Activated CD4-positive, alpha-beta T cell treated with anti-CD3 and anti-CD28 coated beads, Interleukin-2, amount 10 ng/mL, durations not matched to agents 7 days and 5 days (primary cell): ENCODE measurements around the gene VTI1A. TPM values are rescaled to one million over a fixed set of nuclear protein-coding genes. Genes with fewer than 3 reads are reported as not detected.

Source experiments
- CTCF ChIA-PET: fragments of 350-600 bp; sonication (Branson Sonifier 250); formaldehyde crosslinking; loops from one replicate; lab custom pipeline; 2021; ENCODE audit warnings: antibody characterized with exemption; lab: Charles Lee
- POLR2A ChIA-PET: fragments of 350-600 bp; sonication (Branson Sonifier 250); formaldehyde crosslinking; loops from one replicate; lab custom pipeline; 2021; ENCODE audit warnings: antibody characterized with exemption; lab: Charles Lee
- DNase-seq: peaks from one replicate; pipeline ENCODE4 v3.0.0-alpha.2; 2020
- H3K27ac Mint-ChIP-seq: one replicate; pipeline ENCODE4 v1.8.0; 2021; ENCODE audit warnings: mild to moderate bottlenecking, moderate library complexity, mixed read lengths
- H3K27me3 Mint-ChIP-seq: one replicate; pipeline ENCODE4 v1.8.0; 2021; ENCODE audit warnings: mixed read lengths
- H3K36me3 Mint-ChIP-seq: one replicate; pipeline ENCODE4 v1.8.0; 2021; ENCODE audit warnings: low read depth, mixed read lengths
- H3K4me1 Mint-ChIP-seq: one replicate; pipeline ENCODE4 v1.8.0; 2021; ENCODE audit warnings: mixed read lengths
- H3K4me3 Mint-ChIP-seq: one replicate; pipeline ENCODE4 v1.8.0; 2021; ENCODE audit warnings: mild to moderate bottlenecking, moderate library complexity, mixed read lengths
- H3K9me3 Mint-ChIP-seq: one replicate; pipeline ENCODE4 v1.8.0; 2021; ENCODE audit warnings: mixed read lengths
- total RNA-seq, 2 experiments: library from RNA; stranded (reverse); gene quantifications; one replicate each; pipeline ENCODE4 v1.2.3, GENCODE V29; 2021

VTI1A gene
- total RNA-seq, 2 experiments from 2014 or later, result 39.6 to 41.5 TPM

GRCh38 chr10:112517451-112517862 lies 70.4 kb downstream of the VTI1A start:
- Mint-ChIP-seq H3K36me3 (peaks cover 2% of the 10 kb centered on the region), H3K27me3 (no peaks in the 10 kb centered on the region), H3K4me3 (no peak overlapping the region), H3K27ac (no peak overlapping the region), H3K4me1 (peaks cover 8% of the 10 kb centered on the region), H3K9me3 (no peaks in the 10 kb centered on the region)
- POLR2A ChIA-PET, result no interaction called here
- no peak for DNase-seq
- CTCF ChIA-PET, result interaction anchor here (1.1 kb wide), 1 partner anchor 10 kb away, joined by 4 read pairs; no protein-coding TSS in a partner anchor

GRCh38 chr10:112519133-112519761 lies 72.2 kb downstream of the VTI1A start:
- ChIA-PET POLR2A (interaction anchor here (0.5 kb wide), 1 partner anchor 160 kb away, joined by 3 read pairs; no protein-coding TSS in a partner anchor), CTCF (interaction anchor here (1.4 kb wide), 1 partner anchor 9 kb away, joined by 4 read pairs; no protein-coding TSS in a partner anchor)
- DNase-seq, result no peak
- peaks cover 8% of the 10 kb centered on the region for H3K4me1 Mint-ChIP-seq
- no peaks in the 10 kb centered on the region for H3K27me3 Mint-ChIP-seq
- H3K36me3 Mint-ChIP-seq, result peaks cover 2% of the 10 kb centered on the region
- H3K27ac Mint-ChIP-seq, result no peak overlapping the region
- H3K4me3 Mint-ChIP-seq, result no peak overlapping the region
- H3K9me3 Mint-ChIP-seq, result no peaks in the 10 kb centered on the region

- H3K4me3 Mint-ChIP-seq, result no peak overlapping the region
- peaks cover 18% of the 10 kb centered on the region for H3K4me1 Mint-ChIP-seq
- ChIA-PET POLR2A (no interaction called here), CTCF (interaction anchor here (1.1 to 1.4 kb wide), 2 partner anchors 10 to 21 kb away, joined by 3 to 4 read pairs; no protein-coding TSS in a partner anchor)
- H3K9me3 Mint-ChIP-seq, result no peaks in the 10 kb centered on the region
- H3K27me3 Mint-ChIP-seq, result no peaks in the 10 kb centered on the region
- no peak overlapping the region for H3K27ac Mint-ChIP-seq
- no peak for DNase-seq
- peaks cover 2% of the 10 kb centered on the region for H3K36me3 Mint-ChIP-seq
These were observed 73.9 kb downstream of the VTI1A start for GRCh38 chr10:112520914-112521313.

GRCh38 chr10:112524641-112525040 lies 77.6 kb downstream of the VTI1A start:
- ChIA-PET POLR2A (no interaction called here), CTCF (no interaction called here)
- Mint-ChIP-seq H3K4me1 (peaks cover 13% of the 10 kb centered on the region), H3K4me3 (no peak overlapping the region), H3K9me3 (no peaks in the 10 kb centered on the region), H3K27me3 (no peaks in the 10 kb centered on the region), H3K27ac (no peak overlapping the region), H3K36me3 (no peaks in the 10 kb centered on the region)
- DNase-seq, result no peak

GRCh38 chr10:112525200-112525599 lies 78.2 kb downstream of the VTI1A start:
- no peak overlapping the region for H3K4me3 Mint-ChIP-seq
- no peaks in the 10 kb centered on the region for H3K9me3 Mint-ChIP-seq
- H3K27ac Mint-ChIP-seq, result no peak overlapping the region
- H3K4me1 Mint-ChIP-seq, result peaks cover 13% of the 10 kb centered on the region
- POLR2A ChIA-PET, result no interaction called here
- H3K27me3 Mint-ChIP-seq, result no peaks in the 10 kb centered on the region
- no peak for DNase-seq
- CTCF ChIA-PET, result no interaction called here
- no peaks in the 10 kb centered on the region for H3K36me3 Mint-ChIP-seq

- peaks cover 2% of the 10 kb centered on the region for H3K9me3 Mint-ChIP-seq
- no peak overlapping the region for H3K4me3 Mint-ChIP-seq
- peaks cover 19% of the 10 kb centered on the region for H3K4me1 Mint-ChIP-seq
- CTCF ChIA-PET, result no interaction called here
- no peak overlapping the region for H3K27ac Mint-ChIP-seq
- peaks cover 8% of the 10 kb centered on the region for H3K36me3 Mint-ChIP-seq
- POLR2A ChIA-PET, result no interaction called here
- no peak for DNase-seq
- no peaks in the 10 kb centered on the region for H3K27me3 Mint-ChIP-seq
These were observed 79.1 kb downstream of the VTI1A start for GRCh38 chr10:112526139-112526538.

GRCh38 chr10:112526906-112527305 lies 79.9 kb downstream of the VTI1A start:
- ChIA-PET CTCF (interaction anchor here (0.6 to 1.3 kb wide), 2 partner anchors 9 to 1450 kb away, joined by 3 to 4 read pairs; partner anchors contain the start of gene ADRA2A), POLR2A (no interaction called here)
- no peak for DNase-seq
- peaks cover 26% of the 10 kb centered on the region for H3K4me1 Mint-ChIP-seq
- H3K9me3 Mint-ChIP-seq, result peaks cover 2% of the 10 kb centered on the region
- no peaks in the 10 kb centered on the region for H3K27me3 Mint-ChIP-seq
- H3K27ac Mint-ChIP-seq, result no peak overlapping the region
- peaks cover 12% of the 10 kb centered on the region for H3K36me3 Mint-ChIP-seq
- H3K4me3 Mint-ChIP-seq, result no peak overlapping the region

- no peak for DNase-seq
- H3K4me1 Mint-ChIP-seq, result peaks cover 31% of the 10 kb centered on the region
- H3K27ac Mint-ChIP-seq, result no peak overlapping the region
- H3K9me3 Mint-ChIP-seq, result peaks cover 2% of the 10 kb centered on the region
- H3K36me3 Mint-ChIP-seq, result peaks cover 14% of the 10 kb centered on the region
- CTCF ChIA-PET, result interaction anchor here (0.9 kb wide), 1 partner anchor 22 kb away, joined by 6 read pairs; no protein-coding TSS in a partner anchor
- no peaks in the 10 kb centered on the region for H3K27me3 Mint-ChIP-seq
- POLR2A ChIA-PET, result no interaction called here
- no peak overlapping the region for H3K4me3 Mint-ChIP-seq
These were observed 81.2 kb downstream of the VTI1A start for GRCh38 chr10:112528235-112528634.

GRCh38 chr10:112531421-112531820 lies 84.4 kb downstream of the VTI1A start:
- POLR2A ChIA-PET, result no interaction called here
- no peak for DNase-seq
- Mint-ChIP-seq H3K36me3 (peaks cover 15% of the 10 kb centered on the region), H3K9me3 (peaks cover 2% of the 10 kb centered on the region), H3K4me1 (peaks cover 23% of the 10 kb centered on the region), H3K4me3 (no peak overlapping the region), H3K27ac (no peak overlapping the region), H3K27me3 (no peaks in the 10 kb centered on the region)
- CTCF ChIA-PET, result no interaction called here

GRCh38 chr10:112532189-112532588 lies 85.2 kb downstream of the VTI1A start:
- no peak overlapping the region for H3K27ac Mint-ChIP-seq
- CTCF ChIA-PET, result no interaction called here
- peak overlapping the region; percentile 30 for H3K4me3 Mint-ChIP-seq
- POLR2A ChIA-PET, result no interaction called here
- peaks cover 15% of the 10 kb centered on the region for H3K36me3 Mint-ChIP-seq
- H3K9me3 Mint-ChIP-seq, result peaks cover 2% of the 10 kb centered on the region
- H3K27me3 Mint-ChIP-seq, result no peaks in the 10 kb centered on the region
- peaks cover 26% of the 10 kb centered on the region for H3K4me1 Mint-ChIP-seq
- peak; percentile 16 for DNase-seq

- Mint-ChIP-seq H3K27ac (no peak overlapping the region), H3K9me3 (peaks cover 2% of the 10 kb centered on the region), H3K27me3 (no peaks in the 10 kb centered on the region), H3K4me3 (no peak overlapping the region), H3K4me1 (peaks cover 26% of the 10 kb centered on the region), H3K36me3 (peaks cover 18% of the 10 kb centered on the region)
- ChIA-PET CTCF (interaction anchor here (1.1 kb wide), 1 partner anchor 25 kb away, joined by 3 read pairs; no protein-coding TSS in a partner anchor), POLR2A (no interaction called here)
- DNase-seq, result no peak
These were observed 85.9 kb downstream of the VTI1A start for GRCh38 chr10:112532956-112533355.

GRCh38 chr10:112533916-112534315 lies 86.9 kb downstream of the VTI1A start:
- Mint-ChIP-seq H3K27ac (no peak overlapping the region), H3K27me3 (no peaks in the 10 kb centered on the region), H3K4me1 (peaks cover 26% of the 10 kb centered on the region), H3K36me3 (peaks cover 25% of the 10 kb centered on the region), H3K9me3 (peaks cover 2% of the 10 kb centered on the region), H3K4me3 (no peak overlapping the region)
- POLR2A ChIA-PET, result no interaction called here
- CTCF ChIA-PET, result interaction anchor here (1.1 kb wide), 1 partner anchor 26 kb away, joined by 3 read pairs; no protein-coding TSS in a partner anchor
- DNase-seq, result no peak

- Mint-ChIP-seq H3K27ac (no peak overlapping the region), H3K27me3 (no peaks in the 10 kb centered on the region), H3K4me3 (no peak overlapping the region), H3K9me3 (peaks cover under 1% of the 10 kb centered on the region), H3K36me3 (peaks cover 31% of the 10 kb centered on the region), H3K4me1 (peaks cover 25% of the 10 kb centered on the region)
- POLR2A ChIA-PET, result no interaction called here
- DNase-seq, result no peak
- CTCF ChIA-PET, result no interaction called here
These were observed 88.5 kb downstream of the VTI1A start for GRCh38 chr10:112535531-112535951.
